SK-N-SH (cell line): ENCODE data around the gene DUSP5. TPM values are rescaled to one million over a fixed set of nuclear protein-coding genes. Genes with fewer than 3 reads are reported as not detected.

Source experiments
- CTCF ChIA-PET: fragments of 300-600, 350-600 bp; formaldehyde crosslinking; extraction: SDS; loops from one replicate; lab custom pipeline; 2021; lab: Yijun Ruan, JAX
- POLR2A ChIA-PET: fragments of 350-600 bp; sonication (Branson Sonifier 250); formaldehyde crosslinking; extraction: SDS; loops from one replicate; lab custom pipeline; 2020; ENCODE audit warnings: antibody characterized with exemption, inconsistent platforms; lab: Yijun Ruan, JAX
- DNase-seq: peaks from one replicate; pipeline ENCODE4 v3.0.0; 2012
- H2AFZ ChIP-seq: fragments of 200-600 bp; sonication (generic); 2 replicates; pipeline ENCODE4 v1.8.1; 2016; ENCODE audit warnings: antibody characterized with exemption, mild to moderate bottlenecking, low read depth
- H3F3A ChIP-seq: fragments of 200-600 bp; sonication (generic); replicated peaks from 2 replicates; pipeline ENCODE3; 2016; ENCODE audit warnings: antibody characterized with exemption, mild to moderate bottlenecking; ENCODE audit not compliant: insufficient read depth
- H3K27ac ChIP-seq, 2 experiments: fragments of 200-500 bp in 1 of 2; fragments of 200-600 bp in 1 of 2; sonication (Bioruptor generic) in 1 of 2; sonication (generic), shearing (Covaris generic) in 1 of 2; 2 replicates each; pipeline versions ENCODE4 v1.5.1 to v1.6.1; 2014 to 2016; ENCODE audit warnings: low read depth in 2 of 2, inconsistent platforms in 1 of 2, low read length in 1 of 2, mild to moderate bottlenecking in 1 of 2, mixed read lengths in 1 of 2
- H3K27me3 ChIP-seq: fragments of 200-600 bp; sonication (generic), shearing (Covaris generic); 2 replicates; pipeline ENCODE4 v1.6.1; 2016; ENCODE audit warnings: mixed run types; ENCODE audit not compliant: insufficient read depth
- H3K36me3 ChIP-seq, 2 experiments: fragments of 200-500 bp in 1 of 2; fragments of 200-600 bp in 1 of 2; sonication (Bioruptor generic) in 1 of 2; sonication (generic) in 1 of 2; replicated peaks in 1 of 2; 2 replicates each; pipeline versions ENCODE3 to v1.5.1; 2014 to 2016; ENCODE audit warnings: low read length in 1 of 2, mild to moderate bottlenecking in 1 of 2; ENCODE audit not compliant: insufficient read depth in 2 of 2, control insufficient read depth in 1 of 2
- H3K4me1 ChIP-seq, 2 experiments: fragments of 200-500 bp in 1 of 2; fragments of 200-600 bp in 1 of 2; sonication (Bioruptor generic) in 1 of 2; sonication (generic), shearing (Covaris generic) in 1 of 2; 2 replicates each; pipeline versions ENCODE4 v1.5.1 to v1.6.1; 2014 to 2016; ENCODE audit warnings: low read depth in 1 of 2, low read length in 1 of 2, mixed run types in 1 of 2; ENCODE audit not compliant: insufficient read depth in 2 of 2, control insufficient read depth in 1 of 2
- H3K4me2 ChIP-seq: fragments of 200-600 bp; sonication (generic), shearing (Covaris generic); 2 replicates; pipeline ENCODE4 v1.6.1; 2017; ENCODE audit warnings: mixed run types
- H3K4me3 ChIP-seq, 2 experiments: fragments of 200-500 bp in 1 of 2; fragments of 200-600 bp in 1 of 2; sonication (Bioruptor generic) in 1 of 2; sonication (generic), shearing (Covaris generic) in 1 of 2; 2 replicates each; pipeline versions ENCODE4 v1.5.1 to v1.8.1; 2014 to 2016; ENCODE audit warnings: low read depth in 2 of 2, inconsistent platforms in 1 of 2, low read length in 1 of 2, mild to moderate bottlenecking in 1 of 2, mixed read lengths in 1 of 2, moderate library complexity in 1 of 2
- H3K79me2 ChIP-seq: fragments of 200-600 bp; sonication (generic); 2 replicates; pipeline ENCODE4 v1.8.1; 2017; ENCODE audit warnings: mild to moderate bottlenecking; ENCODE audit not compliant: insufficient read depth
- H3K9ac ChIP-seq: fragments of 200-600 bp; sonication (generic); 2 replicates; pipeline ENCODE4 v1.6.1; 2017; ENCODE audit warnings: mixed run types
- H3K9me2 ChIP-seq: fragments of 200-600 bp; sonication (generic); 2 replicates; pipeline ENCODE4 v1.6.1; 2017; ENCODE audit warnings: mixed run types
- H3K9me3 ChIP-seq: fragments of 200-600 bp; sonication (generic); 2 replicates; pipeline ENCODE4 v1.6.1; 2017; ENCODE audit warnings: mixed run types, mild to moderate bottlenecking, moderate library complexity
- H4K20me1 ChIP-seq: fragments of 200-600 bp; sonication (generic); 2 replicates; pipeline ENCODE4 v1.6.1; 2017; ENCODE audit warnings: mild to moderate bottlenecking, mixed run types; ENCODE audit not compliant: insufficient read depth
- CHD2 ChIP-seq: fragments of 150-350 bp; IDR thresholded peaks from 2 replicates; pipeline ENCODE4 v1.6.1; 2018; ENCODE audit warnings: low read length; ENCODE audit not compliant: partially characterized antibody
- EZH2phosphoT487 ChIP-seq: fragments of 200-600 bp; sonication (generic); IDR thresholded peaks from 2 replicates; pipeline ENCODE4 v1.6.1; 2017; ENCODE audit warnings: low read depth, mixed run types, mild to moderate bottlenecking, antibody characterized with exemption, moderate library complexity, borderline replicate concordance
- FOXM1 ChIP-seq: IDR thresholded peaks from 2 replicates; pipeline ENCODE4 v1.4.0; 2012; ENCODE audit warnings: low read depth, mild to moderate bottlenecking
- GATA2 ChIP-seq: sonication (generic); formaldehyde crosslinking; IDR thresholded peaks from 2 replicates; pipeline ENCODE4 v1.5.0; 2020; ENCODE audit warnings: mild to moderate bottlenecking, missing genetic modification reagents
- MXI1 ChIP-seq: IDR thresholded peaks from 2 replicates; pipeline ENCODE4 v1.6.1; 2012; ENCODE audit warnings: mild to moderate bottlenecking, low read depth, low read length, improper control_type of control experiment
- NFIC ChIP-seq: IDR thresholded peaks from 2 replicates; pipeline ENCODE4 v1.4.0; 2012; ENCODE audit warnings: borderline replicate concordance
- NRF1 ChIP-seq: IDR thresholded peaks from 2 replicates; pipeline ENCODE4 v1.6.1; 2012; ENCODE audit warnings: low read depth, mild to moderate bottlenecking, low read length
- POLR2AphosphoS5 ChIP-seq: IDR thresholded peaks from 2 replicates; pipeline ENCODE4 v1.6.1; 2012; ENCODE audit warnings: low read depth, low read length
- RAD21 ChIP-seq: IDR thresholded peaks from 2 replicates; pipeline ENCODE4 v1.6.1; 2012; ENCODE audit warnings: mild to moderate bottlenecking, low read length
- RCOR1 ChIP-seq: fragments of 150-350 bp; IDR thresholded peaks from 2 replicates; pipeline ENCODE4 v1.6.1; 2017; ENCODE audit warnings: antibody characterized with exemption, low read length
- RFX5 ChIP-seq: IDR thresholded peaks from 2 replicates; pipeline ENCODE4 v1.6.1; 2012; ENCODE audit warnings: mild to moderate bottlenecking, improper control_type of control experiment, low read length
- WGBS: methylation state at CpG from one replicate; pipeline ENCODE4 v1.1.6; 2017; ENCODE audit warnings: low lambda C conversion rate; 5-methylcytosine and 5-hydroxymethylcytosine counted together
- polyA plus RNA-seq, 3 experiments: library from polyadenylated mRNA; depleted of rRNA; stranded (reverse); fragments of >200 nt; gene quantifications; 2 replicates each; pipeline ENCODE4 v1.2.3, GENCODE V29; 2012
- TF ChIP-seq, protein P1 (sequence below): IDR thresholded peaks from 2 replicates; pipeline ENCODE4 v1.4.0; 2012; ENCODE audit warnings: low read depth, borderline replicate concordance
- TF ChIP-seq, protein P2 (sequence below): fragments of 150-350 bp; IDR thresholded peaks from 2 replicates; pipeline ENCODE4 v1.6.1; 2017; ENCODE audit warnings: antibody characterized with exemption, low read length, low read depth, borderline replicate concordance
- TF ChIP-seq, protein P3 (sequence below): IDR thresholded peaks from 2 replicates; pipeline ENCODE4 v1.6.1; 2012; ENCODE audit warnings: mild to moderate bottlenecking, low read depth, low read length, moderate library complexity
- TF ChIP-seq, protein P4 (sequence below): fragments of 200-600 bp; sonication (generic); IDR thresholded peaks from 2 replicates; pipeline ENCODE4 v1.6.1; 2017; ENCODE audit warnings: antibody characterized with exemption, mild to moderate bottlenecking, moderate library complexity
- TF ChIP-seq, protein P5 (sequence below): fragments of 150-350 bp; IDR thresholded peaks from 2 replicates; pipeline ENCODE4 v1.6.1; 2016; ENCODE audit warnings: mild to moderate bottlenecking, low read depth, low read length

Gene DUSP5
- polyA plus RNA-seq, 1 of the 3 experiments (the other 2 are of a cell fraction): 52.0 TPM

DNA sequence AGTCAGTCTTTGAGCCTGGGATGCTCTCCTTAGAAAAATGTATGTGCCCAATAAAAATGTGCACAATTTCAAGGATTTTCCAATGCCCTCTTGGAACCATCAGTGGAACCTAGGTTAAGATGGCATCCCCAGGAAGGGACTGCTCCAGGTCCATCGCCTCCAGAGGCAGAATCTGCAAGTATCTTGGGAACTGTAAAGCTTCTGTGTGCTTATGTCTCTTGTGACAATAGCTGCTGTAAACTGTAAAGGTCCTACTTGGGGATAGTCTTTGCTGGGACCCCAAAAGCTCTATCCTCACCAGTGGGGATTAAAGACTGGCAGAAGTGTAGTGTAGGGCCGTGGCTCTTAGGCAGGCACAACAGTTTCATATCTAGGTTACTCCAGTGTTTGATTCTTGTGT, 11.9 kb downstream of the DUSP5 start:
- no peak overlapping the region for H2AFZ ChIP-seq
- H3K27me3 ChIP-seq: no peaks in the 10 kb centered on the region
- DNase-seq: no peak
- H3K9ac ChIP-seq: no peak overlapping the region
- no peaks in the 10 kb centered on the region for H3K9me2 ChIP-seq
- ChIA-PET POLR2A (no interaction called here), CTCF (interaction anchor here (1.1 to 2.4 kb wide), 2 partner anchors 37 to 56 kb away, joined by 4 to 8 read pairs; no protein-coding TSS in a partner anchor)
- no peaks in the 10 kb centered on the region for H3K9me3 ChIP-seq
- TF ChIP-seq RCOR1 (no peak), CHD2 (no peak), RAD21 (no peak), RFX5 (no peak), NFIC (no peak), EZH2phosphoT487 (no peak), MXI1 (no peak)
- TF ChIP-seq, protein P1, sequence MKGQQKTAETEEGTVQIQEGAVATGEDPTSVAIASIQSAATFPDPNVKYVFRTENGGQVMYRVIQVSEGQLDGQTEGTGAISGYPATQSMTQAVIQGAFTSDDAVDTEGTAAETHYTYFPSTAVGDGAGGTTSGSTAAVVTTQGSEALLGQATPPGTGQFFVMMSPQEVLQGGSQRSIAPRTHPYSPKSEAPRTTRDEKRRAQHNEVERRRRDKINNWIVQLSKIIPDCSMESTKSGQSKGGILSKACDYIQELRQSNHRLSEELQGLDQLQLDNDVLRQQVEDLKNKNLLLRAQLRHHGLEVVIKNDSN: no peak
- TF ChIP-seq, protein P2, sequence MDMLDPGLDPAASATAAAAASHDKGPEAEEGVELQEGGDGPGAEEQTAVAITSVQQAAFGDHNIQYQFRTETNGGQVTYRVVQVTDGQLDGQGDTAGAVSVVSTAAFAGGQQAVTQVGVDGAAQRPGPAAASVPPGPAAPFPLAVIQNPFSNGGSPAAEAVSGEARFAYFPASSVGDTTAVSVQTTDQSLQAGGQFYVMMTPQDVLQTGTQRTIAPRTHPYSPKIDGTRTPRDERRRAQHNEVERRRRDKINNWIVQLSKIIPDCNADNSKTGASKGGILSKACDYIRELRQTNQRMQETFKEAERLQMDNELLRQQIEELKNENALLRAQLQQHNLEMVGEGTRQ: no peak
- peaks cover under 1 to 26% of the 10 kb centered on the region in 2 experiments; a peak in 3 of 4 replicates for H3K4me1 ChIP-seq
- no peaks in the 10 kb centered on the region for H4K20me1 ChIP-seq
- no peak overlapping the region for H3K4me2 ChIP-seq
- peaks cover 15% of the 10 kb centered on the region for H3F3A ChIP-seq
- 100% methylated on average over 2 of the region's 2 CpGs for WGBS
- H3K79me2 ChIP-seq: peaks cover 65% of the 10 kb centered on the region
- H3K27ac ChIP-seq: no peak overlapping the region
- H3K4me3 ChIP-seq: no peak overlapping the region
- H3K36me3 ChIP-seq: peaks cover 30 to 49% of the 10 kb centered on the region in 2 experiments

DNA sequence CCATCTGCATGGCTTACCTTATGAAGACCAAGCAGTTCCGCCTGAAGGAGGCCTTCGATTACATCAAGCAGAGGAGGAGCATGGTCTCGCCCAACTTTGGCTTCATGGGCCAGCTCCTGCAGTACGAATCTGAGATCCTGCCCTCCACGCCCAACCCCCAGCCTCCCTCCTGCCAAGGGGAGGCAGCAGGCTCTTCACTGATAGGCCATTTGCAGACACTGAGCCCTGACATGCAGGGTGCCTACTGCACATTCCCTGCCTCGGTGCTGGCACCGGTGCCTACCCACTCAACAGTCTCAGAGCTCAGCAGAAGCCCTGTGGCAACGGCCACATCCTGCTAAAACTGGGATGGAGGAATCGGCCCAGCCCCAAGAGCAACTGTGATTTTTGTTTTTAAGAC, 12.4 kb downstream of the DUSP5 start:
- Histone ChIP-seq H2AFZ (no peak overlapping the region), H3K4me3 (no peak overlapping the region), H3K27me3 (no peaks in the 10 kb centered on the region), H3K27ac (no peak overlapping the region), H3K36me3 (peaks cover 30 to 44% of the 10 kb centered on the region in 2 experiments), H3K4me1 (peaks cover 0 to 21% of the 10 kb centered on the region in 2 experiments; a peak in 3 of 4 replicates), H3K9ac (no peak overlapping the region), H3K4me2 (no peak overlapping the region), H3K9me3 (no peaks in the 10 kb centered on the region), H4K20me1 (no peaks in the 10 kb centered on the region), H3K79me2 (peaks cover 60% of the 10 kb centered on the region), H3K9me2 (no peaks in the 10 kb centered on the region), H3F3A (peaks cover 15% of the 10 kb centered on the region)
- 97% methylated on average over 9 of the region's 9 CpGs for WGBS
- ChIA-PET CTCF (interaction anchor here (0.6 to 2.4 kb wide), 2 partner anchors 37 to 283 kb away, joined by 3 to 8 read pairs; no protein-coding TSS in a partner anchor), POLR2A (no interaction called here)
- DNase-seq: no peak
- TF ChIP-seq, protein P2: no peak
- TF ChIP-seq POLR2AphosphoS5 (no peak), RAD21 (no peak), NRF1 (no peak), NFIC (no peak), EZH2phosphoT487 (no peak), FOXM1 (no peak), RFX5 (no peak), GATA2 (CRISPR knock-in tag) (no peak)
- TF ChIP-seq, protein P3, sequence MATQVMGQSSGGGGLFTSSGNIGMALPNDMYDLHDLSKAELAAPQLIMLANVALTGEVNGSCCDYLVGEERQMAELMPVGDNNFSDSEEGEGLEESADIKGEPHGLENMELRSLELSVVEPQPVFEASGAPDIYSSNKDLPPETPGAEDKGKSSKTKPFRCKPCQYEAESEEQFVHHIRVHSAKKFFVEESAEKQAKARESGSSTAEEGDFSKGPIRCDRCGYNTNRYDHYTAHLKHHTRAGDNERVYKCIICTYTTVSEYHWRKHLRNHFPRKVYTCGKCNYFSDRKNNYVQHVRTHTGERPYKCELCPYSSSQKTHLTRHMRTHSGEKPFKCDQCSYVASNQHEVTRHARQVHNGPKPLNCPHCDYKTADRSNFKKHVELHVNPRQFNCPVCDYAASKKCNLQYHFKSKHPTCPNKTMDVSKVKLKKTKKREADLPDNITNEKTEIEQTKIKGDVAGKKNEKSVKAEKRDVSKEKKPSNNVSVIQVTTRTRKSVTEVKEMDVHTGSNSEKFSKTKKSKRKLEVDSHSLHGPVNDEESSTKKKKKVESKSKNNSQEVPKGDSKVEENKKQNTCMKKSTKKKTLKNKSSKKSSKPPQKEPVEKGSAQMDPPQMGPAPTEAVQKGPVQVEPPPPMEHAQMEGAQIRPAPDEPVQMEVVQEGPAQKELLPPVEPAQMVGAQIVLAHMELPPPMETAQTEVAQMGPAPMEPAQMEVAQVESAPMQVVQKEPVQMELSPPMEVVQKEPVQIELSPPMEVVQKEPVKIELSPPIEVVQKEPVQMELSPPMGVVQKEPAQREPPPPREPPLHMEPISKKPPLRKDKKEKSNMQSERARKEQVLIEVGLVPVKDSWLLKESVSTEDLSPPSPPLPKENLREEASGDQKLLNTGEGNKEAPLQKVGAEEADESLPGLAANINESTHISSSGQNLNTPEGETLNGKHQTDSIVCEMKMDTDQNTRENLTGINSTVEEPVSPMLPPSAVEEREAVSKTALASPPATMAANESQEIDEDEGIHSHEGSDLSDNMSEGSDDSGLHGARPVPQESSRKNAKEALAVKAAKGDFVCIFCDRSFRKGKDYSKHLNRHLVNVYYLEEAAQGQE: no peak
- TF ChIP-seq, protein P4, sequence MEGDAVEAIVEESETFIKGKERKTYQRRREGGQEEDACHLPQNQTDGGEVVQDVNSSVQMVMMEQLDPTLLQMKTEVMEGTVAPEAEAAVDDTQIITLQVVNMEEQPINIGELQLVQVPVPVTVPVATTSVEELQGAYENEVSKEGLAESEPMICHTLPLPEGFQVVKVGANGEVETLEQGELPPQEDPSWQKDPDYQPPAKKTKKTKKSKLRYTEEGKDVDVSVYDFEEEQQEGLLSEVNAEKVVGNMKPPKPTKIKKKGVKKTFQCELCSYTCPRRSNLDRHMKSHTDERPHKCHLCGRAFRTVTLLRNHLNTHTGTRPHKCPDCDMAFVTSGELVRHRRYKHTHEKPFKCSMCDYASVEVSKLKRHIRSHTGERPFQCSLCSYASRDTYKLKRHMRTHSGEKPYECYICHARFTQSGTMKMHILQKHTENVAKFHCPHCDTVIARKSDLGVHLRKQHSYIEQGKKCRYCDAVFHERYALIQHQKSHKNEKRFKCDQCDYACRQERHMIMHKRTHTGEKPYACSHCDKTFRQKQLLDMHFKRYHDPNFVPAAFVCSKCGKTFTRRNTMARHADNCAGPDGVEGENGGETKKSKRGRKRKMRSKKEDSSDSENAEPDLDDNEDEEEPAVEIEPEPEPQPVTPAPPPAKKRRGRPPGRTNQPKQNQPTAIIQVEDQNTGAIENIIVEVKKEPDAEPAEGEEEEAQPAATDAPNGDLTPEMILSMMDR: no peak
- TF ChIP-seq, protein P5, sequence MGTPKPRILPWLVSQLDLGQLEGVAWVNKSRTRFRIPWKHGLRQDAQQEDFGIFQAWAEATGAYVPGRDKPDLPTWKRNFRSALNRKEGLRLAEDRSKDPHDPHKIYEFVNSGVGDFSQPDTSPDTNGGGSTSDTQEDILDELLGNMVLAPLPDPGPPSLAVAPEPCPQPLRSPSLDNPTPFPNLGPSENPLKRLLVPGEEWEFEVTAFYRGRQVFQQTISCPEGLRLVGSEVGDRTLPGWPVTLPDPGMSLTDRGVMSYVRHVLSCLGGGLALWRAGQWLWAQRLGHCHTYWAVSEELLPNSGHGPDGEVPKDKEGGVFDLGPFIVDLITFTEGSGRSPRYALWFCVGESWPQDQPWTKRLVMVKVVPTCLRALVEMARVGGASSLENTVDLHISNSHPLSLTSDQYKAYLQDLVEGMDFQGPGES: no peak
